GM18858 (cell line): ENCODE measurements around the gene DEUP1.
"Not testable (repeated sequence)": the region's sequence is repeated elsewhere in the genome, so short reads cannot be mapped to it uniquely, and the experiment has no call there.

Source experiments
- ATAC-seq: cut with Tn5 transposase; IDR thresholded peaks from one replicate; pipeline ENCODE4 v1.9.1; 2021; ENCODE audit not compliant: unreplicated experiment

Gene DEUP1

DNA sequence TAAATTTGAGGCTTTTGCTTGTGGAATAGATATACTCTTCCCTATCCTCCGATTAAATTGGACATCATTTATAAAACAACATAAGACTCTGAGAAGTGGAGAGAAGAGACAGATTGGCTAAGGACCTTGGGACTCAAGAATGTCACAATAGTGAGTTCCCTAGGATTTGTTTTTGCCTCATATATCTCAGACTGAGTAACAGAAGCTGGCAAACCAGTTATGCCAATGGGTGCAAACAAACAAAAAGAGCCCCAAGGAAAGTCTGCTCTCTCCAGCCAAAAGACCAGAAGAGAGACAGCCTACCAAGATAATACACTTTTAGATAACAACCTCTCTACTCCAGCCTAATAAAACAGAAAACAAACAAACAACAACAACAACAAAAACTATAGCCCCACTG, 28.9 kb downstream of the DEUP1 start:
- ATAC-seq: no peak

DNA sequence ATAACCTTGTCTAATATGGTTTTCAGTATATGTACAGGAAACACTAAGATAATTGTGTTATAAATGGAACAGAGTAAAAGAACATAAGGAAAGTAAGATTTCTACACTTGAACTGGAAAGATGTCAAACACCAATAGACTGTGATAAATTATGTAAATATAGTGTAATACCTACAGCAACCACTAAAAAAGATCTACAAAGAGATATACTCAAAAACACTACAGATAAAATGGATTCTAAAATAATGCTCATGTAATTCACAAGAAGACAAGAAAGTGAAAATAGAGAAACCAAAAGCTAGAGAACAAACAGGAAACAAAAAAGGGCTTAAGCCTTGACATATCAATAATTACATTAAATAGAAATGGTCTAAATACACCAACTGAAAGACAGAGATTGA, 30.9 kb downstream of the DEUP1 start:
- no peak for ATAC-seq

DNA sequence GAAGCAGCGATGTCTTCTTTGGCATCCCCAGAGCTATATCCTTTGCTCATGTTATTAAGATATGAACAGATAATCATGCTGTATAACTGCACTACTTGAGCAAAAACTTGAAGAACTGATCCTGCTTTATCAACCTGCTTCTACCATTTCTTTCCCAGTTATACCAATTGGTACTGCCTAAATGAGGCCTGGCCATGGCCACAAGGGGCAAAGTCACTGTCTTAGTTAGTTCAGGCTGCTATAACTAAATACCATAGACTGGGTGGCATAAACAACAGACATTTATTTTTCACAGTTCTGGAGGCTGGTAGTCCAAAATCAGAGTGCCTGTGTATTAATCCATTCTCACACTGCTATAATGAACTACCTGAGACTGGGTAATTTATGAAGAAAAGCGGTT, 37.5 kb downstream of the DEUP1 start:
- ATAC-seq: no peak

DNA sequence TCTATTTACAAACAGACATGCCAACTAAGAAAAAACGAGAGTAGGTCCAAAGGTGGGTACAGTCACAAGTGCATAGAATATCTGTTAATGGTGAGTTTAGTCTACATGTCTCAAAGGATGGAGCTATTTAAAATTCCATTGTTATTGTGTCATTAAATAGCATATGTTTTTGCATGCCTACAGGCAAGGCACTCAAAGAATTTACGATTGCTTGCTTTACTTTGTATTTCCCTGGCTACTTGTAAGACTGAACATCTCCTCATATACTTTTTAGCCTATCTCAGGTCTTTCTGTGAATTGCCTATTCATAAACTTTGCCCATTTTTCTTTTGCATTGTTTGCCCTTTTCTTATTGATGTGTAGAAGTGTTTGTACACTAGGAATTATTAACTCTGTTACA, 39.7 kb downstream of the DEUP1 start:
- ATAC-seq: no peak

DNA sequence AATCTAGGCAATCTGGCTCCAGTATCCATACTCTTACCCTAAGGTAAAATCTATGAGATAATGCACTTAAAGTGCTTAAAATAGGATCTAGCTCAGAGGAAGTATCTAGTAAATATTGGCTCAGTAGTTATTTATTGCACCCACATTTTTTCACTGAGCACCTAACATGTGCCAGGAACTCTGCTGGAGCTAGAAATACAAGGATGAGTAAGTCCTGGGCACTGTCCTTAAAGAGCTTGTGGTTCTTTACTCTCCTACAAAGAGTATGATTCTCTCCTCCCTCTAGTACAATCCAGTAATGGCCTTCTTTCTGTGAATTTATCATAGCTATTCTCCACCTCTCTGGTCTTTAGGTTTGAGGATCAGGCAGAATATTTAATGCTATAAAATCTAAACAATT, 59.2 kb downstream of the DEUP1 start:
- no peak for ATAC-seq

DNA sequence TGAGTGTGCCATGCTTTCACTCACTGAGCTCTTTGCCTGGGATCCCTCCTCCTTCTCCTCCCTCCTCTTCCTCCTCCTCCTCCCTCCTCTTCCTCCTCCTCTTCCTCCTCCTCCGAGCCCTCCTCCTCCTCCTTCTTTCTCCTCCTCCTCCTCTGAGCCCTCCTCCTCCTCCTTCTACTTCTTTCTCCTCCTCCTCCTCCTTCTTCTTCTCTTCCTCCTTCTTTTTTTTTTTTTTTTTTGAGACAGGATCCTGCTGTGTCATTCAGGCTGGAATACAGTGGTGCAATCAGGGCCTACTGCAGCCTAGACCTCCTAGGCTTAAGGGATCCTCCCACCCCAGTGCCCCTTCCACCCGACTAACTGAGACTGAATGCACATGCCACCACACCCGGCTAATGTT, 62.3 kb downstream of the DEUP1 start:
- ATAC-seq: no peak

DNA sequence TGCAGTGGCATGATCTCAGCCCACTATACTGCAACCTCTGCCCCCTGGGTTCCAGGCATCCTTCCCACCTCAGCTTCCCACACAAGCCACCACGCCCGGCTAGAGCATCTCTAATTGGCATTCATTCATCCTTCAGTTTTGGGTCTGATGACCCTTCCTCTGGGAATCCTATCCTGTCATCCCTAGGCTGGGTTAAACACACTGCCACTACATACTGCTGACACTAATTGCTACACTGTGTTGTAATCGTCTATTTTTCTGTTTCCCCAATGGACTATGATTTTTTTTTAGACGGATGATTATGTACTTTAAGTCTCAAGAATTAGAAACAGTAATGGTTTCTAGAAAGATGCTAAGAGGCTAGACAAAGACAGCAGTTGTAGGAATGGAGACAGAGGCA, 62.8 kb downstream of the DEUP1 start:
- no peak for ATAC-seq

DNA sequence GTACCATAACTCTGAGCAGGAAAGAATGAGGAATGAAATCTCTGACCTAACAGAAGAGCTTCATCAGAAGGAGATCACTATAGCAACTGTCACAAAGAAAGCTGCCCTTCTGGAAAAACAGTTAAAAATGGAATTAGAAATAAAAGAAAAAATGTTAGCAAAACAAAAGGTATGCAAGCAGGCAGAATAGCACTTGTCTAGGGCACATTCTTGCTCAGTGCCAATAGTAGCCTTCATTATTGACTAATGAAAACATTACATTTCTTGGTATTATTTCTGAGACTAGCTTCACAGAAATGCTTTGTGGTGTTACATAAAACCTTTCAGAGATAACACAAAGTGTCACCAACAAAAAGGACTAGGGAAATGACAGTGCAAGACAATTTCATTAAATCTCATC, 63.9 kb downstream of the DEUP1 start:
- ATAC-seq: no peak

DNA sequence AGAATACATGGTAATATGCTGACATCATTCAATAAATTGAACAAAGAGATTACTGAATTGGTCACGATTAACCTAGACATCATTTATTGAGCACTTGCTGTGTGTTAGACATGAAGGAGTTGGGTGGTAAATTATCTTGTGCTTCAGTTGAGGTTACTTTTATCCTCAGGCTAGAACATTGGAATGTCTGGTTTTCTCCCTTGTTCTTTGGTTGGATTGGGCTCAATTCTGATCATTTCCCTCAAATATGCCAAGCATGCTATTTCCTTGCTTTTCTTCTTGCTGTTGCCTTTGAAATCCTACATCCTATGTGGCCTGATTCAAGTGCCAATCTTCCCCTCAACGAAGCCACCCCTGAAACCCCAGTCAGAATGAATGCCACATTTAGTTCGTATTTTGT, 65.8 kb downstream of the DEUP1 start:
- ATAC-seq: no peak

DNA sequence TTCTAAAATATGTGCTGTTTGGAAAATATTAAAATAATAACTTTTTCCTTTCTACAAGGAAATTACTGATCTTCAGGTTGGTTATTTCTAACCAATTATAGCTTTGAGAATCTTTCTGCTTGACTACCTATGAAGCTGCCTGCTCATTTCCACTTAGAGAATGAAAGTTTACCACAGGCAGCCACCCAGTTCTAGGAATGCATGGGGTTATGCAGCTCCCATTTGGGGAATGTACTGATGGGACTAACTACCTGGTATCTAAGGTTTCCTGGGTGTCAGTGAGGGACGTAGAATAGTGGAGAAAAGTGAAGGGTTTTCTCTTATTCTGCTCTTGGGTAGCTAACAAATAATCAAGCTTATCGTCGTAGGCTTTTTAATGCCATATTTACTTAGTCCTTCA, 73.4 kb downstream of the DEUP1 start:
- no peak for ATAC-seq

DNA sequence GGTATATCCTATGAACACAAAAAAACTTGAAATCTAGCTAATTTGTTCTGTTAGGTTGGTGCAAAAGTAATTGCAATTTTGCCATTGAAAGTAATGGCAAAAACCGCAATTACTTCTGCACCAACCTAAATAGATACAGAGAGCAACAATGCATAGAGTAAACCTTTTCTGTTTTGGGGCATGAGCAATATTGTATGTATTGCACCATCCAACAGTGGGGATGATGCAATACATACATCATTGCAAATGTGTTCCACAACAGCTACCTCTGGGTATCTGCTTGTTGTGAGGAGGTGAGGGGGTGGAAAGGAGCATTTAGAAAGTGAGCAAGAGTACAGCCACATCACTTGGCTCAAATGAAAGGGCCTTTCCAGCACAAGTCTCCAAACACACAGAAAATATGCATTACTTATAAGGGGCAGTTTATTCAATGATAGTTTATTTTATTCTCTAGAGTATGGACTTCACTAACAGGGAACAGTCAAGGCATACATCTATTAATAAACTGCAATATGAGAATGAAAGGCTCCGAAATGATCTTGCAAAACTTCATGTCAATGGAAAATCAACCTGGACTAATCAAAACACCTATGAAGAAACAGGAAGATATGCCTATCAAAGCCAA, 77.3 kb downstream of the DEUP1 start:
- no peak for ATAC-seq

DNA sequence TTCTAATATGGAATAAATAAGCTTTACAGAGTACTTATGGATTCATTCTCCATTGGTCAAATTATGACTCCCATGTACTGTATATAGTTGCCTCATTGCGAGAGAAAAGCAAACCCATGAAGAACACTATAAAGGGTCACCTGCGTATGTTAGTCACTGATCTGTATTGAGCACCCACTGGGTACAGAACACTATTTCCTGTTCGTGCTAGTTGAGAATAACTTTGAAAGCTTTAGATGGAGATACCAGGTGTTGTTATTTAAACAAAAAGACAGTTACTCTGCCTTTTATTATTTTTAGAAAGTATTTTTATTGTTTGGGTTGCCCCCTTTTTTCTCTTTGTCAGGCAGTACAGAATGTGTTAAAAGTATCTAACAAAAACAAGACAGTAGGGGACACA, 79.9 kb downstream of the DEUP1 start:
- no peak for ATAC-seq

DNA sequence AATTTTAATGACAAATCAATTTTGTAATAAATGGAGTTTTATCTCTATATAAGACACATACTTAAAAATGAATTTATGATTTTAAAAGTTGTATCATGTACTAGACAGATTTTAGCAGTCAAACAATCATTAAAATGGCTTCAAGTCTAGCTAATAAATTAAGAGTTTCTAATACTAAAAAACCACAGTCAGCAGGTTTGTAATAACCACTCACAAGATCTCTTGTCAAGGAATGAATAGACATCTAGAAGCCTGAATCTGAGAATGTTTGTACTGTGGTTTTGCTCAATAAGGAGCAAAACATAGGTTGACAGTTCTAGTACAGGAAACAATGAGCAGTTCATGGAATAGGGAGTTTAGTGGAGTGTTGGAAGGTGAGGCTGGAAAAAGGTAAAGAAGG, 81.2 kb downstream of the DEUP1 start:
- no peak for ATAC-seq

DNA sequence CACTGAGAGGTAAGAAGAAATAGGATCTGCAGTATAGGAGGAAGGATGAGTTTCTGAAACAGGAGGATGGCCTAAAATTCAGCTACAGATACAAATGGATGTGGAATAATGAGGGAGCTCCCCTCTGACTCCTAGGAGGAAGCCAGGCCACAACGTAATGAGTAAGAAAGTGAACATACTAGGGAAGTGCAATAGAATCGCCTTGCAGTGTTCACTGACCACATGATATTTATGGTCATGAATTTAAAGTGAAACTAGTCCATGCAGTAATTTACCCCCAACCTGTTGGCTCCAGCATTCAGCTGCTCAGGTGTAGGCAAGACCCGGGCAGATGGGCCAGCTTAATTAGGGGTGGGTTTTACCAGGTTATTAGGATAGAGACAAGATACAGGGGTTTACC, 101.7 kb downstream of the DEUP1 start:
- no peak for ATAC-seq

DNA sequence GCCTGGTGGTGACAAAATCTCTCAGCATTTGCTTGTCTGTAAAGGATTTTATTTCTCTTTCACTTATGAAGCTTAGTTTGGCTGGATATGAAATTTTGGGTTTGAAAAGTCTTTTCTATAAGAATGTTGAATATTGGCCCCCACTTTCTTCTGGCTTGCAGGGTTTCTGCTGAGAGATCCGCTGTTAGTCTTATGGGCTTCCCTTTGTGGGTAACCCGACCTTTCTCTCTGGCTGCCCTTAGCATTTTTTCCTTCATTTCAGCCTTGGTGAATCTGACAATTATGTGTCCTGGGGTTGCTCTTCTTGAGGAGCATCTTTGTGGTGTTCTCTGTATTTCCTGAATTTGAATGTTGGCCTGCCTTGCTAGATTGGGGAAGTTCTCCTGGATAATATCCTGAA, 112.7 kb downstream of the DEUP1 start:
- ATAC-seq: not testable (repeated sequence)

DNA sequence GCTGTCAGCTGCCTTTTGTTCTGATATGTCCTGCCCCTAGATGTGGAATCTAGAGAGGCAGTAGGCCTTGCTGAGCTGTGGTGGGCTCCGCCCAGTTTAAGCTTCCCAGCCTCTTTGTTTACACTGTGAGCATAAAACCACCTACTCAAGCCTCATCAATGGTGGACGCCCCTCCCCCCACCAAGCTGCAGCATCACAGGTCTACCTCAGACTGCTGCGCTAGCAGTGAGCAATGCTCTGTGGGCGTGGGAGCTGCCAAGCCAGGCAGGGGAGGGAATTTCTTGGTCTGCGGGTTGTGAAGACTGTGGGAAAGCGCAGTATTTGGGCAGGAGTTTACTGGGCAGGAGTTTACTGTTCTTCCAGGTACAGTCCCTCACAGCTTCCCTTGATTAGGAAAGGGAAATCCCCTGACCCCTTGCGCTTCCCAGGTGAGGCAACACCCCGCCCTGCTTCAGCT, 114.1 kb downstream of the DEUP1 start:
- no peak for ATAC-seq

DNA sequence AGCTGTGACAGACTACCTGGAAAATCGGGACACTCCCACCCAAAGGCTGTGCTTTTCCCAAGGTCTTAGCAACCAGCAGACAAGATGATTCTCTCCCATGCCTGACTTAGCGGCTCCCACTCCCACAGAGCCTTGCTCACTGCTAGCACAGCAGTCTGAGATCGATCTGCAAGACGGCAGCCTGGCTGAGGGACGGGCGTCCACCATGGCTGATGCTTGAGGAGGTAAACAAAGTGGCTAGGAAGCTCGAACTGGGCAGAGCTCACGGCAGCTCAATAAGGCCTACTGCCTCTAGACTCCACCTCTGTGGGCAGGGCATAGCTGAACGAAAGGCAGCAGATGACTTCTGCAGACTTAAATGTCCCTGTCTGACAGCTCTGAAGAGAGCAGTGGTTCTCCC, 127.7 kb downstream of the DEUP1 start:
- no peak for ATAC-seq

DNA sequence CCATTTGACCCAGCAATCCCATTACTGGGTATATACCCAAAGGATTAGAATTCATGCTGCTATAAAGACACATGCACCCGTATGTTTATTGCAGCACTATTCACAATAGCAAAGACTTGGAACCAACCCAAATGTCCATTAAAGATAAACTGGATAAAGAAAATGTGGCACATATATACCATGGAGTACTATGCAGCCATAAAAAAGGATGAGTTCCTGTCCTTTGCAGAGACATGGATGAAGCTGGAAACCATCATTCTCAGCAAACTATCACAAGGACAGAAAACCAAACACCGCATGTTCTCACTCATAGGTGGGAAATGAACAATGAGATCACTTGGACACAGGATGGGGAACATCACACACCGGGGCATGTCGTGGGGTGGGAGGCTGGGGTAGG, 133.1 kb downstream of the DEUP1 start:
- not testable (repeated sequence) for ATAC-seq

DNA sequence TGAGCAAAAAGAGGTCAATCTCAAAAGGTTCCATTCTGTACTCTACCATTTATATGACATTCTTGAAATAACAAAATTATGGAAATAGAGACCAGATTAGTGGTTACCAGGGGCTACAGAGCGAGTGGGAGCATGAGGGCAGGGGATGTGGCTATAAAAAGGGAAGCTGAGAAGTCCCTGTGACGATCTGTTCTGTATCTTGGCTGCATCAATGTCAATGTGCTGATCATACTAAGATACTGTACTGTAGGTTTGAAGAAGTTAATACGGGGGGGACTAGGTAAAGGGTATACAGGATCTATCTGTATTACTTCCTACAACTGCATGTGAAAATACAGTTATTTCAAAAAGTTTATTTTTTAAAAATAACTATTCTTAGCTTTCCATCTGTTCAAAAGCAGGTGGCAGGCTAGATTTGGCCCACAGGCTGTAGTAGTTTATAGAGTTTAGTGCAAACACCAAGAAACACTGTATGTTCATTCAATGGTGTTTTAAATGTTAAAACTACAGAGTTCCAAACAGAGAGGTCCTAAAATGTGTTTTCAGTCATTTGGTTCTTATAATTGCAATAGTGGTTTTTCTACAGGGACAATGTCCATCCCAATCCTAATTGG, 134.5 kb downstream of the DEUP1 start:
- no peak for ATAC-seq

DNA sequence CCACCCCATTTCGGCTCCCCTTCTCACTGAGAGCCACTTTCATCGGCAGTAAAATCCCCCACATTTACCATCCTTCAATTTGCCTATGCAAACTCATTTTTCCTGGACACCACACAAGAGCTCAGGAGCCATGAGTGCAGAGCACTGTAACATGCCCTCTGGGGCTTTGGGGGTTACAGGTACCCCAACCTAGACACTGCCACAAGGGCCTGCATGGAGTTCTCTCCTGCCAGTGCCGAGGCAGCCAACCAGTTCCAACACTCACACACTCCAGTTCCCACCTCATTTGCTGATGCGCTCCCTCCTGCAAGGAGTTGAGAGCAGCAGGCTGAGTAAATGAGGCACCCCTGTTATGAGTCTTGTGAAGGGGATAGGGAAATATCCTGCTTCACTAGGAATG, 136.5 kb downstream of the DEUP1 start:
- no peak for ATAC-seq

DNA sequence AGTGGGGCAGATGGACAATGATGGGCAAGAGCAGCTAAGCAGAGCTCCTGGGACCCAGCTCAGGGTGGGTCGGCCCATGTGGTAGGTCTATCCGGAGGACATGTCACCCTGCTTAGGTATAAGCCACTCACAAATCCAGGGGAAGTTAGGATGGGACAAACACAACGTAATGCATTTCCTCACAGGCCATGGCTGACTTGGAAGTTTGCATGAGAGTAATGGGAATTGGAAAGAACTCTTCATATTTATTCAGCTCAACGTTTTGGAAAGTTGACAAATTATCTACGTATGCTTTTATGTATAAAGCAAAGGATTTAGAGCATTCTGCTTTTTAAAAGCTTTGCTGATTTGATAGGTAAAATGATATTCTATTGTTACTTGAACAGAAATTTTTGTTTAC, 137.7 kb downstream of the DEUP1 start:
- ATAC-seq: no peak

DNA sequence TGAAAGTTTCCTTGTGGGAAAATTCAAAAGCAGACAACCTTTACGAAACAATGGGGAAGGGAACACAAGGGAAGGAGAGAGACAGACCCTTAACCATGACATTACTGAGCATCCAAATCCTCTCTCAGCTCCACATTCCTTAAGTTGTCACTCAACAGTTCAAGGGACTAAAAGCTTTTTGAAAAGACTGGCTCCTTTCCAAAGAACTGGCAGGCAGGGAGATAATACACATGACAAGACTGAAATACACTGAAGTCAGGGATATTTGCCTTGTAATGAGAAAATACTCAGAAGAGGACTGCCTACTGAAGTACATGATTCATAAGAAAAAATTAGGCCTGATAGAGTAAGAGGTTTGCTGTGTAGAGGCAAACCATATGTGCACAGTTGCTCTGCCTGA, 143.6 kb downstream of the DEUP1 start:
- ATAC-seq: no peak

DNA sequence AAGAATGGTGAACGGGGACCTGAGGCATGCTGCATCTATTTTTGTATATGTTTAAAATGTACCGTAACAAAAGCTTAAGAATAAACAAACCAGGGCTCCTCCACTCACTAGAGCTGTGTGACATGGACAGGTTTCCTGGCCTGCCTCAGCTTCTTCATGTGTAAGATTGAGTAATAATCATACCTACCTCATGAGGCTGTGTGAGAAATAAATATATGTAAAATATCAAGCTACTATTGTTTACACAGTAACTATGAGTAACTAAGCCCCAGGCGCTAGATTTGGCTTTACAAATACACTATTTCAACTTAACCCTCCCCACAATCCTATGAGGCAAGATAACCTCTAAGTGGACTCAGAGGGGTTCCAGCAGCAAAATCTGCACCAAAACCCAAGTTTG, 146.3 kb downstream of the DEUP1 start:
- no peak for ATAC-seq
